ENCODE data around the gene CLDN14.

The CLDN14 gene

GRCh38 chr21:36451506-36451905 lies 28.4 kb downstream of the CLDN14 start:
- no peak for TF ChIP-seq ZNF274 (IDR thresholded peaks at IDR 0.05; ENCODE audit: low read depth, low read length)
- no peak overlapping the region for H3K4me3 ChIP-seq (ENCODE audit: low read length)

- no peak for TF ChIP-seq ZNF274 (IDR thresholded peaks at IDR 0.05; ENCODE audit: low read depth, low read length)
- H3K4me3 ChIP-seq (ENCODE audit: low read length): no peak overlapping the region
Observed at GRCh38 chr21:36450511-36450910, 29.4 kb downstream of the CLDN14 start.

GRCh38 chr21:36446301-36446700 lies 33.6 kb downstream of the CLDN14 start:
- H3K4me3 ChIP-seq (ENCODE audit: low read length): no peak overlapping the region
- TF ChIP-seq ZNF274 (IDR thresholded peaks at IDR 0.05; ENCODE audit: low read depth, low read length): no peak

- TF ChIP-seq ZNF274 (IDR thresholded peaks at IDR 0.05; ENCODE audit: low read depth, low read length): no peak
- H3K4me3 ChIP-seq (ENCODE audit: low read length): no peak overlapping the region
Observed at GRCh38 chr21:36441715-36442114, 38.2 kb downstream of the CLDN14 start.

- TF ChIP-seq ZNF274 (IDR thresholded peaks at IDR 0.05; ENCODE audit: low read depth, low read length): no peak
- H3K4me3 ChIP-seq (ENCODE audit: low read length): no peak overlapping the region
Observed at GRCh38 chr21:36437745-36438128, 42.2 kb downstream of the CLDN14 start.

GRCh38 chr21:36436829-36437744 lies 42.8 kb downstream of the CLDN14 start:
- TF ChIP-seq ZNF274 (IDR thresholded peaks at IDR 0.05; ENCODE audit: low read depth, low read length): no peak
- H3K4me3 ChIP-seq (ENCODE audit: low read length): no peak overlapping the region

GRCh38 chr21:36434144-36434543 lies 45.8 kb downstream of the CLDN14 start:
- TF ChIP-seq ZNF274 (IDR thresholded peaks at IDR 0.05; ENCODE audit: low read depth, low read length): no peak
- no peak overlapping the region for H3K4me3 ChIP-seq (ENCODE audit: low read length)

GRCh38 chr21:36433059-36433709 lies 46.7 kb downstream of the CLDN14 start:
- H3K4me3 ChIP-seq (ENCODE audit: low read length): no peak overlapping the region
- no peak for TF ChIP-seq ZNF274 (IDR thresholded peaks at IDR 0.05; ENCODE audit: low read depth, low read length)

GRCh38 chr21:36431252-36431651 lies 48.7 kb downstream of the CLDN14 start:
- H3K4me3 ChIP-seq (ENCODE audit: low read length): no peak overlapping the region
- no peak for TF ChIP-seq ZNF274 (IDR thresholded peaks at IDR 0.05; ENCODE audit: low read depth, low read length)

- TF ChIP-seq ZNF274 (IDR thresholded peaks at IDR 0.05; ENCODE audit: low read depth, low read length): no peak
- no peak overlapping the region for H3K4me3 ChIP-seq (ENCODE audit: low read length)
Observed at GRCh38 chr21:36430841-36431240, 49.1 kb downstream of the CLDN14 start.

GRCh38 chr21:36429947-36430546 lies 49.9 kb downstream of the CLDN14 start:
- peak overlapping the region; percentile 8; the same call in 1 of the 2 replicates for H3K4me3 ChIP-seq (ENCODE audit: low read length)
- no peak for TF ChIP-seq ZNF274 (IDR thresholded peaks at IDR 0.05; ENCODE audit: low read depth, low read length)

GRCh38 chr21:36428761-36429432 lies 51.0 kb downstream of the CLDN14 start:
- no peak overlapping the region for H3K4me3 ChIP-seq (ENCODE audit: low read length)
- TF ChIP-seq ZNF274 (IDR thresholded peaks at IDR 0.05; ENCODE audit: low read depth, low read length): no peak

- no peak overlapping the region for H3K4me3 ChIP-seq (ENCODE audit: low read length)
- no peak for TF ChIP-seq ZNF274 (IDR thresholded peaks at IDR 0.05; ENCODE audit: low read depth, low read length)
Observed at GRCh38 chr21:36427502-36427901, 52.4 kb downstream of the CLDN14 start.

- H3K4me3 ChIP-seq (ENCODE audit: low read length): no peak overlapping the region
- TF ChIP-seq ZNF274 (IDR thresholded peaks at IDR 0.05; ENCODE audit: low read depth, low read length): no peak
Observed at GRCh38 chr21:36425286-36425685, 54.6 kb downstream of the CLDN14 start.

Measured in GM08714 (cell line).